ENCODE measurements around the gene PLAC1.

Gene PLAC1

GRCh38 chrX:134658002-134658759, at the start of gene PLAC1:
Gene PLAC1 (minus strand): TSS chrX:134658471. CDS start chrX:134566682, 91,789 bp downstream.
- Histone ChIP-seq H3K9ac (ENCODE audit: low read length) (no peak within 1 kb of the TSS), H3K27ac (ENCODE audit: low read length) (no peak within 1 kb of the TSS), H3K4me3 (ENCODE audit: low read length) (no peak within 1 kb of the TSS), H3K36me3 (ENCODE audit: control insufficient read depth, low read depth, low read length) (no peaks in the 10 kb centered on the region), H3K9me3 (ENCODE audit: control insufficient read depth, low read depth, low read length) (peaks cover 4% of the 10 kb centered on the region), H3K4me1 (ENCODE audit: control insufficient read depth, low read depth, low read length) (no peaks in the 10 kb centered on the region), H3K27me3 (ENCODE audit: control insufficient read depth, insufficient read depth, low read length) (no peaks in the 10 kb centered on the region)

- Histone ChIP-seq H3K9ac (ENCODE audit: low read length) (no peak overlapping the region), H3K27ac (ENCODE audit: low read length) (no peak overlapping the region), H3K9me3 (ENCODE audit: control insufficient read depth, low read depth, low read length) (no peaks in the 10 kb centered on the region), H3K27me3 (ENCODE audit: control insufficient read depth, insufficient read depth, low read length) (no peaks in the 10 kb centered on the region), H3K36me3 (ENCODE audit: control insufficient read depth, low read depth, low read length) (no peaks in the 10 kb centered on the region), H3K4me3 (ENCODE audit: low read length) (no peak overlapping the region), H3K4me1 (ENCODE audit: control insufficient read depth, low read depth, low read length) (no peaks in the 10 kb centered on the region)
Observed at GRCh38 chrX:134706138-134706537, 47.9 kb upstream of the PLAC1 start.

GRCh38 chrX:134695999-134696398, 37.7 kb upstream of the PLAC1 start:
- Histone ChIP-seq H3K27me3 (ENCODE audit: control insufficient read depth, insufficient read depth, low read length) (no peaks in the 10 kb centered on the region), H3K4me1 (ENCODE audit: control insufficient read depth, low read depth, low read length) (no peaks in the 10 kb centered on the region), H3K4me3 (ENCODE audit: low read length) (no peak overlapping the region), H3K9ac (ENCODE audit: low read length) (no peak overlapping the region), H3K36me3 (ENCODE audit: control insufficient read depth, low read depth, low read length) (no peaks in the 10 kb centered on the region), H3K9me3 (ENCODE audit: control insufficient read depth, low read depth, low read length) (peaks cover 18% of the 10 kb centered on the region), H3K27ac (ENCODE audit: low read length) (no peak overlapping the region)

GRCh38 chrX:134694333-134695322, 36.4 kb upstream of the PLAC1 start:
- Histone ChIP-seq H3K27ac (ENCODE audit: low read length) (no peak overlapping the region), H3K4me1 (ENCODE audit: control insufficient read depth, low read depth, low read length) (no peaks in the 10 kb centered on the region), H3K4me3 (ENCODE audit: low read length) (no peak overlapping the region), H3K36me3 (ENCODE audit: control insufficient read depth, low read depth, low read length) (no peaks in the 10 kb centered on the region), H3K9me3 (ENCODE audit: control insufficient read depth, low read depth, low read length) (peaks cover 7% of the 10 kb centered on the region), H3K27me3 (ENCODE audit: control insufficient read depth, insufficient read depth, low read length) (no peaks in the 10 kb centered on the region), H3K9ac (ENCODE audit: low read length) (no peak overlapping the region)

GRCh38 chrX:134693644-134694043, 35.4 kb upstream of the PLAC1 start:
- Histone ChIP-seq H3K27me3 (ENCODE audit: control insufficient read depth, insufficient read depth, low read length) (no peaks in the 10 kb centered on the region), H3K4me3 (ENCODE audit: low read length) (no peak overlapping the region), H3K27ac (ENCODE audit: low read length) (no peak overlapping the region), H3K9me3 (ENCODE audit: control insufficient read depth, low read depth, low read length) (peaks cover 5% of the 10 kb centered on the region), H3K4me1 (ENCODE audit: control insufficient read depth, low read depth, low read length) (no peaks in the 10 kb centered on the region), H3K9ac (ENCODE audit: low read length) (no peak overlapping the region), H3K36me3 (ENCODE audit: control insufficient read depth, low read depth, low read length) (no peaks in the 10 kb centered on the region)

- H3K27me3 ChIP-seq (ENCODE audit: control insufficient read depth, insufficient read depth, low read length) = no peaks in the 10 kb centered on the region
- H3K4me3 ChIP-seq (ENCODE audit: low read length) = no peak overlapping the region
- H3K36me3 ChIP-seq (ENCODE audit: control insufficient read depth, low read depth, low read length) = no peaks in the 10 kb centered on the region
- no peak overlapping the region for H3K27ac ChIP-seq (ENCODE audit: low read length)
- H3K9ac ChIP-seq (ENCODE audit: low read length) = no peak overlapping the region
- H3K4me1 ChIP-seq (ENCODE audit: control insufficient read depth, low read depth, low read length) = no peaks in the 10 kb centered on the region
- peaks cover 5% of the 10 kb centered on the region for H3K9me3 ChIP-seq (ENCODE audit: control insufficient read depth, low read depth, low read length)
Observed at GRCh38 chrX:134692990-134693389, 34.7 kb upstream of the PLAC1 start.

- H3K9me3 ChIP-seq (ENCODE audit: control insufficient read depth, low read depth, low read length) = peaks cover 5% of the 10 kb centered on the region
- no peaks in the 10 kb centered on the region for H3K36me3 ChIP-seq (ENCODE audit: control insufficient read depth, low read depth, low read length)
- H3K4me3 ChIP-seq (ENCODE audit: low read length) = no peak overlapping the region
- H3K27ac ChIP-seq (ENCODE audit: low read length) = no peak overlapping the region
- H3K4me1 ChIP-seq (ENCODE audit: control insufficient read depth, low read depth, low read length) = no peaks in the 10 kb centered on the region
- H3K27me3 ChIP-seq (ENCODE audit: control insufficient read depth, insufficient read depth, low read length) = no peaks in the 10 kb centered on the region
- no peak overlapping the region for H3K9ac ChIP-seq (ENCODE audit: low read length)
Observed at GRCh38 chrX:134692233-134692632, 34.0 kb upstream of the PLAC1 start.

GRCh38 chrX:134691453-134691852, 33.2 kb upstream of the PLAC1 start:
- Histone ChIP-seq H3K4me3 (ENCODE audit: low read length) (no peak overlapping the region), H3K9me3 (ENCODE audit: control insufficient read depth, low read depth, low read length) (peaks cover 5% of the 10 kb centered on the region), H3K4me1 (ENCODE audit: control insufficient read depth, low read depth, low read length) (no peaks in the 10 kb centered on the region), H3K9ac (ENCODE audit: low read length) (no peak overlapping the region), H3K36me3 (ENCODE audit: control insufficient read depth, low read depth, low read length) (no peaks in the 10 kb centered on the region), H3K27me3 (ENCODE audit: control insufficient read depth, insufficient read depth, low read length) (no peaks in the 10 kb centered on the region), H3K27ac (ENCODE audit: low read length) (no peak overlapping the region)

GRCh38 chrX:134688839-134689238, 30.6 kb upstream of the PLAC1 start:
- Histone ChIP-seq H3K27ac (ENCODE audit: low read length) (no peak overlapping the region), H3K9ac (ENCODE audit: low read length) (no peak overlapping the region), H3K4me1 (ENCODE audit: control insufficient read depth, low read depth, low read length) (no peaks in the 10 kb centered on the region), H3K27me3 (ENCODE audit: control insufficient read depth, insufficient read depth, low read length) (no peaks in the 10 kb centered on the region), H3K36me3 (ENCODE audit: control insufficient read depth, low read depth, low read length) (no peaks in the 10 kb centered on the region), H3K4me3 (ENCODE audit: low read length) (no peak overlapping the region), H3K9me3 (ENCODE audit: control insufficient read depth, low read depth, low read length) (peaks cover 5% of the 10 kb centered on the region)

- Histone ChIP-seq H3K9ac (ENCODE audit: low read length) (no peak overlapping the region), H3K4me3 (ENCODE audit: low read length) (no peak overlapping the region), H3K9me3 (ENCODE audit: control insufficient read depth, low read depth, low read length) (peaks cover 5% of the 10 kb centered on the region), H3K27me3 (ENCODE audit: control insufficient read depth, insufficient read depth, low read length) (no peaks in the 10 kb centered on the region), H3K36me3 (ENCODE audit: control insufficient read depth, low read depth, low read length) (no peaks in the 10 kb centered on the region), H3K27ac (ENCODE audit: low read length) (no peak overlapping the region), H3K4me1 (ENCODE audit: control insufficient read depth, low read depth, low read length) (no peaks in the 10 kb centered on the region)
Observed at GRCh38 chrX:134688031-134688823, 30.0 kb upstream of the PLAC1 start.

GRCh38 chrX:134685668-134686067, 27.4 kb upstream of the PLAC1 start:
- H3K27me3 ChIP-seq (ENCODE audit: control insufficient read depth, insufficient read depth, low read length) = no peaks in the 10 kb centered on the region
- H3K36me3 ChIP-seq (ENCODE audit: control insufficient read depth, low read depth, low read length) = no peaks in the 10 kb centered on the region
- H3K4me3 ChIP-seq (ENCODE audit: low read length) = no peak overlapping the region
- peaks cover 4% of the 10 kb centered on the region for H3K9me3 ChIP-seq (ENCODE audit: control insufficient read depth, low read depth, low read length)
- no peak overlapping the region for H3K9ac ChIP-seq (ENCODE audit: low read length)
- H3K4me1 ChIP-seq (ENCODE audit: control insufficient read depth, low read depth, low read length) = no peaks in the 10 kb centered on the region
- H3K27ac ChIP-seq (ENCODE audit: low read length) = no peak overlapping the region

All from iPS-18a (cell line).